Left ventricle myocardium superior (tissue), 1 donor: ENCODE measurements around the gene C19orf73. TPM values are rescaled to one million over a fixed set of nuclear protein-coding genes. Genes with fewer than 3 reads are reported as not detected.

Experiments used
- ATAC-seq: fragments of 200-7000 bp; cut with Tn5 transposase; one replicate; pipeline ENCODE4 v1.9.1; 2020; ENCODE audit warnings: mild to moderate bottlenecking, moderate library complexity
- DNase-seq: peaks from one replicate; pipeline ENCODE4 v3.0.0-alpha.2; 2020
- intact Hi-C: fragments of 100-400 bp; cut with micrococcal nuclease; formaldehyde crosslinking; loops from one replicate; pipeline ENCODE4 v1.11.0; 2022
- total RNA-seq: library from RNA; stranded (reverse); fragmentation: NEBNext Ultra II Directional; extraction: Animal tissue kit (Norgen Biotek cat#: 25700); gene quantifications from one replicate; pipeline ENCODE4 v1.2.1, GENCODE V29; 2021
- donor health status: DM: no; HTN: yes; CAD: no; lungs with severe emphysema.

Gene C19orf73
- total RNA-seq, 1 donor from 2014 or later: 1.2 TPM

- ATAC-seq (no peak), DNase-seq (no peak)
- intact Hi-C loops: no loop called here
Observed at GRCh38 chr19:49109569-49110233, 9.2 kb downstream of the C19orf73 start.

- DNase-seq (no peak), ATAC-seq (no peak)
- intact Hi-C loops: no loop called here
Observed at GRCh38 chr19:49109051-49109450, 9.9 kb downstream of the C19orf73 start.

- intact Hi-C loops: no loop called here
- peak; percentile 5 for ATAC-seq
- no peak for DNase-seq
Observed at GRCh38 chr19:49107625-49108459, 11.1 kb downstream of the C19orf73 start.

- peak; percentile 40 for ATAC-seq
Observed at GRCh38 chr19:49106648-49107135, 12.3 kb downstream of the C19orf73 start.

GRCh38 chr19:49104229-49104864, 14.6 kb downstream of the C19orf73 start:
- ATAC-seq (no peak), DNase-seq (no peak)
- intact Hi-C loops: loop anchor here (5.0 kb wide), 1 partner anchor 103 kb away; no protein-coding TSS in a partner anchor

More at GRCh38 chr19:49106648-49107135, 12.3 kb downstream of the C19orf73 start:
- intact Hi-C loops: no loop called here
- DNase-seq: peak; percentile 75

GRCh38 chr19:49103331-49104085, 15.4 kb downstream of the C19orf73 start:
- intact Hi-C loops: loop anchor here (5.0 kb wide), 1 partner anchor 104 kb away; no protein-coding TSS in a partner anchor
- no peak for ATAC-seq
- DNase-seq: no peak

GRCh38 chr19:49102303-49102702, 16.6 kb downstream of the C19orf73 start:
- no peak for ATAC-seq
- no peak for DNase-seq
- intact Hi-C loops: loop anchor here (5.0 kb wide), 1 partner anchor 105 kb away; no protein-coding TSS in a partner anchor

- ATAC-seq (no peak), DNase-seq (no peak)
- intact Hi-C loops: loop anchor here (5.0 kb wide), 1 partner anchor 106 kb away; no protein-coding TSS in a partner anchor
Observed at GRCh38 chr19:49101160-49101559, 17.8 kb downstream of the C19orf73 start.

- ATAC-seq: no peak
- intact Hi-C loops: loop anchor here (10.0 kb wide), 1 partner anchor 46 kb away; no protein-coding TSS in a partner anchor
- DNase-seq: no peak
Observed at GRCh38 chr19:49098795-49099194, 20.1 kb downstream of the C19orf73 start.

- intact Hi-C loops: loop anchor here (10.0 kb wide), 1 partner anchor 47 kb away; no protein-coding TSS in a partner anchor
- ATAC-seq: peak; percentile 62
- peak; percentile 71 for DNase-seq
Observed at GRCh38 chr19:49097453-49098288, 21.3 kb downstream of the C19orf73 start.

- intact Hi-C loops: loop anchor here (10.0 kb wide), 1 partner anchor 50 kb away; no protein-coding TSS in a partner anchor
- peak; percentile 95 for ATAC-seq
Observed at GRCh38 chr19:49094505-49095482, 24.1 kb downstream of the C19orf73 start.

GRCh38 chr19:49092686-49093085, 26.3 kb downstream of the C19orf73 start:
- intact Hi-C loops: loop anchor here (10.0 kb wide), 1 partner anchor 52 kb away; no protein-coding TSS in a partner anchor
- DNase-seq: no peak
- no peak for ATAC-seq

More at GRCh38 chr19:49094505-49095482, 24.1 kb downstream of the C19orf73 start:
- peak; percentile 79 for DNase-seq

- DNase-seq: no peak
- ATAC-seq: no peak
- intact Hi-C loops: loop anchor here (10.0 kb wide), 1 partner anchor 53 kb away; no protein-coding TSS in a partner anchor
Observed at GRCh38 chr19:49091391-49092038, 27.4 kb downstream of the C19orf73 start.

- intact Hi-C loops: no loop called here
- DNase-seq (no peak), ATAC-seq (no peak)
Observed at GRCh38 chr19:49086296-49086695, 32.6 kb downstream of the C19orf73 start.

- ATAC-seq (no peak), DNase-seq (no peak)
- intact Hi-C loops: no loop called here
Observed at GRCh38 chr19:49085868-49086232, 33.1 kb downstream of the C19orf73 start.
